CD4-positive, alpha-beta T cell treated with Interleukin-2 at 100 ng/mL for 4 hours (primary cell): ENCODE data around the gene ADTRP.
"Not testable (repeated sequence)": the region's sequence is repeated elsewhere in the genome, so short reads cannot be mapped to it uniquely, and the experiment has no call there.

Experiments used
- DNase-seq: peaks from one replicate; pipeline ENCODE4 v3.0.0-alpha.2; 2020; ENCODE audit warnings: low spot score

ADTRP gene

DNA sequence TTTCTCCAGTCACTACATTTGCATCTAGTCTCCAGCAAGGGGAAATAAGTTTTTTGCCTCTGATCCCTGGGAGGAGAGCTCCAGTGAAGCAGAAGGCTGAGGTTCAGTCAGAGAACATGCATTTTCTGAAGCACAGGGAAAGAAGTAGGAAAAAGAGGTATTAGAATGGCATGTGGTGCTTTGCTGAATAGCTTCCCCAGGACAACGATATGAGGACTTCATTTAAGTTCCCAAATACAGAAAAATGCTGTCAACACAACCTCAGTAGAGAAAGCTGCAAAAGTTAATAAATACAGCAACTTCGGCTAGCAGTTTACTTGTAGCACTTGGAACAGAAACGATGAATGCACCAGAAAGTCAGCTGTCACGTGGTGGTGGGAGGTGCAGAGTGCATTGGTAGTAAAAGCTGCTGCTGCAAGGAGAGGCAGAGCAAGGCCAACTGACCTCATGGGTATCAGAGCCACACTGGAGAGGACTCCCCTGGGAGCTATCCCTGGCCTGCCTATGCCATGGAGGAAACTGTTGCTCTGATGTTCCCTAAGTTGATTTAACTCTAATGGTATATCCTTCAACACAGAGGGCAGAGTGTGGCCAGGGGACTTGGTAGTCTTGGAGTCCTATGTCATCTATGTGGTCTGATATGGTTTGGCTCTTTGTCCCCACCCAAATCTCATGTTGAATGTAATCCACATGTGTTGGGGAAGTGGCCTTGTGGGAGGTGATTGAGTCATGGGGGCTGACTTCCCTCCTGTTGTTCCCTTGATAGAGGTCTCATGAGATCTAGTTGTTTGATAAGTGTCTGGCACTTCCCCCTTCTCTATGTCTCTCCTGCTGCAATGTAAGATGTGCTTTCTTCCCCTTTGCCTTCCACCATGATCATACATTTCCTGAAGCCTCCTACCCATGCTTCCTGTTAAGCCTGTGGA, 85.9 kb downstream of the ADTRP start:
- no peak for DNase-seq

DNA sequence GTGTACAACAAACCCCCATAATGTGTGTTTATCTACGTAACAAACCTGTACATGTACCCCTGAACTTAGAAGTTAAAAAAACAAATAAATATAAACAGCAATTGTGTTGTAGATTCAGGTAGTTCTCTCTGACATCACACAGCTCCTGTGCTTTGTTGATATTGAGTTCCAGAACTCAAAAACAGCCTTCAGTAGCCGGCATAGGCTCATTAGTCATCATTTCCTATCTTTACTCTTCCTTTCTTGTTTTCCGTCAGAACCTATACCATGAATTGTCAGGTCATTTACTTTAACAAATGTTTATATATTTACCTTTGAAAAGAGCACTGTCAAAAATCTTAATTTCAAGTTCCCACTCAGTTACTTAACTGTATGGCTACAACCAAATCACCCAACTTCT, 88.8 kb downstream of the ADTRP start:
- no peak for DNase-seq

DNA sequence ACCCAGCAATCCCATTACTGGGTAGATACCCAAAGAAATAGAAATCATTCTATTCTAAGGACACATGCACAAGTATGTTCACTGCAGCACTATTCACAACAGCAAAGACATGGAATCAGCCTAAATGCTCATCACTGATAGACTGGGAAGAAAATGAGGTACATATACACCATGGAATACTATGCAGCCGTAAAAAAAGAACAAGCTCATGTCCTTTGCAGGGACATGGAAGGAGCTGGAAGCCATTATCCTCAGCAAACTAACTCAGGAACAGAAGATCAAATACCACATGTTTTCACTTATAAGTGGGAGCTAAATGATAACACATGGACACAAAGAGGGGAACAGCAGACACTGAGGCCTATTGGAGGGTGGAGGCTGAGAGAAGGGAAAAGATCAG, 89.2 kb downstream of the ADTRP start:
- DNase-seq, result not testable (repeated sequence)

- DNase-seq, result no peak
These were observed 90.2 kb downstream of the ADTRP start for GRCh38 chr6:11688425-11688709.

DNA sequence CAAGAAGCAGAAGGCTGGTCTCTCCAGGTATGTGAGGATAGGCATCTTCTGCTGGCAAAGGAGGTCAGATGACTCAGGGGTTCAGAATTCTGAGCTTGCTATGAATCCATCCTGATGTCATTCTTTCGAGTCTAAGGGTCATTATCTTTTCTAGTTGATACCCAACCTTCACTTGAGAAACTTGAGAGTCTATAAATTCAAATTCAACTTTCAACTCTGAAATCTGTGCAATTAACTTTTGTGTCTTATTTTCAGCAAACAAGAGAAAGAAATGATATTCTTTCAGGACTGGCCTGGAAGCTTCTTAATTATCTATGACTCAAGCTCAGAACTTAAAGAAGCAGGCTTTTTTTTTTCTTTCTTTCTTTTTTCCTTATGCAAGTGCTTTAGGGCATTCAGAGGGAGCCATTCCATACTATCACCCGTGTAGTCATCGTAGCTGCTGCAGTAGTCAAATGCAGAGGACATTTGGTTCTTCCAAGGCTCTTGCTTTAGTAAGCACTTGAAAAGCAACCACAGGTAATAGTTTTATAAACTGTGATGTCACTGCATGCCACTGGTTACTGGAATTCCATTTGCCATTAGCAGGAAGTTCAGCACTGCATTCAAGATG, 93.0 kb downstream of the ADTRP start:
- no peak for DNase-seq

DNA sequence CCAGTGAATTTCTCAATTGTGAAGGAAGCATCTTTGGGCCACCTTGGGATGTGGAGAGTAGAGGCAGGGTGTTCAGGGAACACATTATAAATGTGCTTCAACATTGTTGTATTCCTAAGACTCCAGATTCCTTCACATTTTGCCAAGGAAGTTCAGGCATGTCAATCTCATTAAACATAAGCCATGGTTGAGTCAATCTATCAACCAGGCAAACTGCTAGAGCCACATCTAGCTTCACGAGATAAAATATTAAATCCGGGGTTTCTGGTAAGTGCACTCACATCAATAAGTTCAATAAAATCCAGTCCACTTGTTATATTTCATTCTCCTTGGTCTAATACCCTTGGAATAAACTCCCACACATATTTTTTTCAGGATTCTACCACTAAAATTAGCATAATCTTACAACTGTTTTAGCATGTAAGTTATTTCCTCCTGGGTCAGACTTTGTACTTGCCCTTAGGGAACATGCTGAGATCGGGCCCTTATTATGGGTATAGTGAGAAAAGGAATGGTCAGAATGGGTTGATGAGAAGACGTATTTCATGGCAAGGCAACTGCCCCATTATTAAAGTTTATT, 93.6 kb downstream of the ADTRP start:
- DNase-seq, result no peak

DNA sequence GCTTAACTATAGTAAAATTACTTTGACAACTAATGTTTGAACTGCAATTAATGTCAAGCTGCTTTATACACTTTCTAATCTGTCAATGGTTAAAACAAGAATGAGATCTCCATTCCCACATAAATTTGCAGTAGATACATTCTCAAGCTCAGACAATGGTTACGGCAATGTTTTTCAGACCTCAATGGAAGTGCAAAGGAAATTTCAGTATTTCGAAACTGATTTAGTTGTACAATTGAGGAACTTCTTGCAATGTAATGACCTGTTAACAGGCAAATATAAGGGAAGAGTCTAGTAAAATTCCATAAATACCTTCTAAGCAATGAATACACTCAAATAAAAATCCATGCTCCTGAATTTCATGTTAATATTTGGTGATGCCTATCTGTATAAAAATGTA, 94.7 kb downstream of the ADTRP start:
- no peak for DNase-seq

GRCh38 chr6:11682561-11682975, 96.0 kb downstream of the ADTRP start:
- no peak for DNase-seq

DNA sequence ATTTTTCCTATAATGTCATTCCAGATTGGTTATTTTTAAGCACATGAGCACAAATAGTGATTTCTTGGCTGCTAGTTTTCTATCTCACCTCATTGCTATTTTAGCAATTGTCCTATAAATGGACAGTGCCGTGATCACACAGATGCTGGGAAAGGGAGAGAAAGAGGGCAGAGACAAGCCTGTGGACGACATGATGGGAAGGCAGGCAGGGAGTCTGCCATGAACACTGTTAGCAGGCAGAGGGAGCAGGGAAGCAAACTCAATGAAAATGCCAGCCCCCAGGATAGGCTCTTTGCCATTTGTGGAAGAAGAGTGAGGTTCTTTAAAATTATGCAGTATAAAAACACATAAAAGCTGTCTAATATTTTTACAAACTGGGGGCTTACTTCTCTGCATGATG, 96.8 kb downstream of the ADTRP start:
- no peak for DNase-seq

- no peak for DNase-seq
These were observed 97.2 kb downstream of the ADTRP start for GRCh38 chr6:11681357-11681756.

DNA sequence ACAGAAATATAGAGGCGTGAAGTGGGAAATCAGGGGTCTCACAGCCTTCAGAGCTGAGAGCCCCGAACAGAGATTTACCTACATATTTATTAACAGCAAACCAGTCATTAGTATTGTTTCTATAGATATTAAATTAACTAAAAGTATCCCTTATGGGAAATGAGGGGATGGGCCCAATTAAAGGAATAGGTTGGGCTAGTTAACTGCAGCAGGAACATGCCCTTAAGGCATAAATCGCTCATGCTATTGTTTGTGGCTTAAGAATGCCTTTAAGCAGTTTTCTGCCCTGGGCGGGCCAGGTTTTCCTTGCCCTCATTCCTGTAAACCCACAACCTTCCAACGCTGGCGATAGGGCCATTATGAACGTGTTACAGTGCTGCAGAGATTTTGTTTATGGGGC, 98.1 kb downstream of the ADTRP start:
- DNase-seq, result not testable (repeated sequence)

DNA sequence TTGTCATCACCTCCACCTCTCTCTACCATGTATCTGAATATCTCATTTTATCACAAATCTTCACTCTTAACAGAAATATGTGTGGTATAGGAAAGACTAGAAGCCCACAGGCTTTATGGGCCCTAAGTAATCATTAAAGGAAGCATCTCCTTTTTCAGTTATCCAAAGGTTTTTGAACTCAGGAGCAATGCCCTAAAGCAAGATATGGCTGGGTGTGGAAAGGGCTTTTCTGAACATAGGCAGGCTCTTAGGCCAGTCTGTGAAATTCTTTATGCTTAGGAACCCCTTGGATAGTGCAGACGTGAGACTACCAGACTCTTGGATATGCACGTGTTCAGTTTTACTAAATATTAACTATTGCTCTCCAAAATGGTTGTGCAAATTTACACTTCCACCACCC, 99.5 kb downstream of the ADTRP start:
- DNase-seq, result no peak

DNA sequence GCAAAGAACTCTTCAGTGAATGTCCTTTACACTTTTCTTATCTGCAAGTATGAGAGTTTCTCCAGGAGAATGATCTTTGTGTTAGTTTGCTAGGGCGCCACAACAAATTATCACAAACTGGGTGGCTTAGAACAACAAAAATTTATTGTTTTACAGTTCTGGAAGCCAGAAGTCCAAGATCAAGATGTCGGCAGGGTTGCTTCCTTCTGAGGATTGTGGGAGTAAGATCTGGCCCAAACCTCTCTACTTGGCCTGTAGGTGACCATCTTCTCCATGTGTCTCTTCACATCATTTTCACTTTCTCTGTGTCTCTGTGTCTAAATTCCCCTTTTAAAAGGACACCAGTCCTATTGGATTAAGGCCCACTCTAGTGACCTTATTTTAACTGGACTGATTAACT, 103.0 kb downstream of the ADTRP start:
- DNase-seq, result peak; percentile 6

- no peak for DNase-seq
These were observed 105.9 kb downstream of the ADTRP start for GRCh38 chr6:11672669-11673068.

- no peak for DNase-seq
These were observed 106.3 kb downstream of the ADTRP start for GRCh38 chr6:11672256-11672655.

DNA sequence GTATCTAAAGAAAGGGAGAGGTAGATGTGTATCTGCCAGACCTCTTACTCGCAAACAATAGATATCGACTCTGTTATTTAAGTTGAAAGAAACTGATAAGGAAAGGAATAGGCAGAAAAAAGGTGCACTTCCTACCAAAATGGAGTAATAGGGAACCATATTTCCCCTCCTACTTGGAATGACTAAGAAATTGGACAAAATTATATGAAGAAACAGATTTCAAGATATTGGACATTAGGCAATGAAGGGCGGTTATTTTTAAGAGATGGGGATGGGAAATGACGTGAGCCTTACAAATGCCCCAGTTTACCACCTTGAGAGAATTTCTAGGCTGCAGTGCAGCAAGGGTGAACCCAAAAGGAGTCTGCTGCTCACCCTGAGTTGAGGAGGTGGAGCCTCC, 108.9 kb downstream of the ADTRP start:
- DNase-seq, result no peak

DNA sequence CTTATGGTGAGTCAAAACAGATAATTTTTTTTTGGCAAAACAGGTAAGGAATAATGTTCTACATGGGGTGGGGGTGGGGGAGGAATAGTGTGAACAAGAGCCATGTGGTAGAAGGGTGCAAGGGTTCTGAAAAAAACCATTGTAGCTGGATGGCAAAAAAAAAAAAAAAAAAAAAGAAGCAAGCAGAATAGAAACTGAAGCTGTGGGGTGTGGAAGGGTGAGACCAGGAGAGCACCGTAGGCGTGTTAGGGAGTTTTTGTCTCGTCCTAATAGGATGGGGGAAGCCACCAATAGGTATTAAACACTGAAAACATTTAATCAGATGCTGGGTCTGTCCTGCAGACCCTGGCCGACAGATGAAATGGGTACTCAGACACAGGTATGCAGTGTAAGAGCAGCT, 110.1 kb downstream of the ADTRP start:
- no peak for DNase-seq

DNA sequence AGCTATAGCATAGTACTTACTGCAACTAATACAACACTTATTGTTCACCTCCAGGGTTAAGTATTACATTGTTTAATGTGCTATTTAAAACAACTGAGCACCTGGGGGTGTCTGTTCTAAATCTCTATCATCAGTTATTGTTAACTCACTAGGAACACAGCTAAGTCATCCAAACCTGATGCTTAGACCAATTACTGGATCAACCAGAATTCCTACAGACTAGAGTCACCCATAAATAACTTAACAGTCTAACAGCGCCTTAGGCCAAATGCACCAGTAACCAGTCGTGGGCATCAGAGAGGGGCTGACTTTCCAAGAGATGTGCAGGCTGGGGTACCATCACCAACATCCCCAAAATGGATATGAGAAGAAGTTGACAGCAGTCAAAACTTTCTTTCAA, 110.7 kb downstream of the ADTRP start:
- no peak for DNase-seq

GRCh38 chr6:11665604-11666326, 112.8 kb downstream of the ADTRP start:
- DNase-seq, result no peak
